HL-60 (cell line): ENCODE data around the gene GMDS.

Source experiments
- DNase-seq, 2 experiments: peaks; one replicate each; pipeline ENCODE4 v3.0.0-alpha.2; 2010 to 2020; ENCODE audit warnings: low read depth in 1 of 2, low spot score in 1 of 2
- H3K27ac ChIP-seq: fragments of 250-450 bp; sonication (Bioruptor Pico); replicated peaks from 2 replicates; pipeline ENCODE4 v1.5.1; 2020; ENCODE audit warnings: mild to moderate bottlenecking, moderate library complexity
- H3K27me3 ChIP-seq: fragments of 250-450 bp; sonication (Bioruptor Pico); 2 replicates; pipeline ENCODE4 v1.5.1; 2021; ENCODE audit warnings: mild to moderate bottlenecking, moderate library complexity; ENCODE audit not compliant: insufficient read depth, poor library complexity, severe bottlenecking
- H3K4me3 ChIP-seq: replicated peaks from 2 replicates; pipeline ENCODE4 v1.5.1; 2011; ENCODE audit warnings: mild to moderate bottlenecking, control low read depth, low read length; ENCODE audit not compliant: insufficient read depth
- GABPA ChIP-seq: IDR thresholded peaks from 2 replicates; pipeline ENCODE4 v1.6.1; 2012; ENCODE audit warnings: low read depth
- POLR2AphosphoS5 ChIP-seq: IDR thresholded peaks from 2 replicates; pipeline ENCODE4 v1.6.1; 2012; ENCODE audit warnings: low read depth
- SPI1 ChIP-seq: IDR thresholded peaks from 2 replicates; pipeline ENCODE4 v1.6.1; 2012; ENCODE audit warnings: low read depth, mild to moderate bottlenecking, borderline replicate concordance
- TF ChIP-seq, protein P1 (sequence below): IDR thresholded peaks from 2 replicates; pipeline ENCODE4 v1.6.1; 2012; ENCODE audit warnings: low read depth; ENCODE audit not compliant: insufficient replicate concordance
- TF ChIP-seq, protein P2 (sequence below): IDR thresholded peaks from one replicate; pipeline ENCODE4 v1.5.1; 2011; ENCODE audit warnings: low read length, control low read depth, inconsistent platforms; ENCODE audit not compliant: insufficient read depth

GMDS gene

DNA sequence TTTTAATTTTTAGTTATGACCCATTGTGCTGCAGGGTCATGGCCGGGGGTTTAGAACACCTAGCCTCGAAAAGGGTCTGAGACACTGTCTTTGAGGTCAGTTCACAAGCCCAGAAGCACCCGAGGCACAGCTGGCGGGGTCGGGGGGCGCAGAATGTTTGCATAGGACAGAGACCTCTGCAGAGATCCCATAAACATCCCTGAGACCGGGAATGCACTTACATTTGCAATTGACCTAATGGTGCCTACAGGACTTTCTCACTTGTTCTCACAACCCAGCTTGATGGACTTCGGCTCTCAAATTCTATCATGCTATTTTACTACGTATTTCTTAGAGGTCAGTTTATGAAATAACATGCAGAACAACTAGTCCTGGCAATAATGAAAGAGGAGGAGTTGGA is 669.2 kb downstream of the GMDS start:
- no peak for TF ChIP-seq POLR2AphosphoS5
- no peak for TF ChIP-seq SPI1
- TF ChIP-seq, protein P1, sequence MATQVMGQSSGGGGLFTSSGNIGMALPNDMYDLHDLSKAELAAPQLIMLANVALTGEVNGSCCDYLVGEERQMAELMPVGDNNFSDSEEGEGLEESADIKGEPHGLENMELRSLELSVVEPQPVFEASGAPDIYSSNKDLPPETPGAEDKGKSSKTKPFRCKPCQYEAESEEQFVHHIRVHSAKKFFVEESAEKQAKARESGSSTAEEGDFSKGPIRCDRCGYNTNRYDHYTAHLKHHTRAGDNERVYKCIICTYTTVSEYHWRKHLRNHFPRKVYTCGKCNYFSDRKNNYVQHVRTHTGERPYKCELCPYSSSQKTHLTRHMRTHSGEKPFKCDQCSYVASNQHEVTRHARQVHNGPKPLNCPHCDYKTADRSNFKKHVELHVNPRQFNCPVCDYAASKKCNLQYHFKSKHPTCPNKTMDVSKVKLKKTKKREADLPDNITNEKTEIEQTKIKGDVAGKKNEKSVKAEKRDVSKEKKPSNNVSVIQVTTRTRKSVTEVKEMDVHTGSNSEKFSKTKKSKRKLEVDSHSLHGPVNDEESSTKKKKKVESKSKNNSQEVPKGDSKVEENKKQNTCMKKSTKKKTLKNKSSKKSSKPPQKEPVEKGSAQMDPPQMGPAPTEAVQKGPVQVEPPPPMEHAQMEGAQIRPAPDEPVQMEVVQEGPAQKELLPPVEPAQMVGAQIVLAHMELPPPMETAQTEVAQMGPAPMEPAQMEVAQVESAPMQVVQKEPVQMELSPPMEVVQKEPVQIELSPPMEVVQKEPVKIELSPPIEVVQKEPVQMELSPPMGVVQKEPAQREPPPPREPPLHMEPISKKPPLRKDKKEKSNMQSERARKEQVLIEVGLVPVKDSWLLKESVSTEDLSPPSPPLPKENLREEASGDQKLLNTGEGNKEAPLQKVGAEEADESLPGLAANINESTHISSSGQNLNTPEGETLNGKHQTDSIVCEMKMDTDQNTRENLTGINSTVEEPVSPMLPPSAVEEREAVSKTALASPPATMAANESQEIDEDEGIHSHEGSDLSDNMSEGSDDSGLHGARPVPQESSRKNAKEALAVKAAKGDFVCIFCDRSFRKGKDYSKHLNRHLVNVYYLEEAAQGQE = no peak
- TF ChIP-seq, protein P2, sequence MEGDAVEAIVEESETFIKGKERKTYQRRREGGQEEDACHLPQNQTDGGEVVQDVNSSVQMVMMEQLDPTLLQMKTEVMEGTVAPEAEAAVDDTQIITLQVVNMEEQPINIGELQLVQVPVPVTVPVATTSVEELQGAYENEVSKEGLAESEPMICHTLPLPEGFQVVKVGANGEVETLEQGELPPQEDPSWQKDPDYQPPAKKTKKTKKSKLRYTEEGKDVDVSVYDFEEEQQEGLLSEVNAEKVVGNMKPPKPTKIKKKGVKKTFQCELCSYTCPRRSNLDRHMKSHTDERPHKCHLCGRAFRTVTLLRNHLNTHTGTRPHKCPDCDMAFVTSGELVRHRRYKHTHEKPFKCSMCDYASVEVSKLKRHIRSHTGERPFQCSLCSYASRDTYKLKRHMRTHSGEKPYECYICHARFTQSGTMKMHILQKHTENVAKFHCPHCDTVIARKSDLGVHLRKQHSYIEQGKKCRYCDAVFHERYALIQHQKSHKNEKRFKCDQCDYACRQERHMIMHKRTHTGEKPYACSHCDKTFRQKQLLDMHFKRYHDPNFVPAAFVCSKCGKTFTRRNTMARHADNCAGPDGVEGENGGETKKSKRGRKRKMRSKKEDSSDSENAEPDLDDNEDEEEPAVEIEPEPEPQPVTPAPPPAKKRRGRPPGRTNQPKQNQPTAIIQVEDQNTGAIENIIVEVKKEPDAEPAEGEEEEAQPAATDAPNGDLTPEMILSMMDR = no peak
- no peak for TF ChIP-seq GABPA
- no peak for DNase-seq
- Histone ChIP-seq H3K27ac (no peak overlapping the region), H3K4me3 (no peak overlapping the region), H3K27me3 (no peaks in the 10 kb centered on the region)

DNA sequence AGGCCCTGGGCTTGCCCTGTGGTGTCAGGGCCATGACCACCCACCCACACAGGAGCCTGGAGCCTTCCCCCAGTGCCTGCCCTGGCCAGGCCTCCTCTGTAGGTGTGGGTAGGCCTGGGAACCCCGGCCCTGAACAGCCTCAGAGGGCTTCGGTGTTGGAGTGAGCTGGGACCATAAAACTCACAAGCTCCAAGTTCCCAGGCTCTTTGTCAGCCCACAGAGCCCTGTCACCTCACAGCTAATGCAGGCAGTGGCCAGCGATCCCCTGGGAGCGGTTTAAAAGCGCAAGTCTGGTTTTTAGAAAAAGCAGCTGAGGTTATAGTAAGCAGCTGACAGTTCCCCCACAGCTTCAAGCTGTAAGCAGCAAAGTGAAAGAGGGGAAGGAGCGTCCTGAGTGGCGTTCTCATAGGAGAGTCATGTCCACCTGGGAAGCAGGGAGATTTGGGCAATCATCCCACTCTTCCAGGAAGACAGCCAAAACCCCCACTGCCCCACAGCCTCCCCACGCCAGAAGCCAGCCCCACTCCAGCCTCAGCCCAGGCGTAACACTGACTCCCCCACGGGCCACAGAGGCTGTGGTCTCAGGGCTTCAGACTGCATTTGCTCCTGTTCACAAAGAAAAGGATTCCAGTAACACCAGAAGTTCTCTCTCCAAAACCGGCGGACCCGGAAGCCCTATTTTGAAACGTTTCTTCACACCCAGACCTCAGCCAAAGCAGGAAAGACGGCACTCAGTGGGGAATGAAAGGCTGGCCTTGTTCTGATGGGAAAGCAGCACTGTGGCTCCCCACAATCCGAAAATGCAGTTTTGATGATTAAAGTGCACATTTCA is 670.0 kb downstream of the GMDS start:
- DNase-seq = no peak
- TF ChIP-seq, protein P2 = no peak
- no peak for TF ChIP-seq SPI1
- TF ChIP-seq, protein P1 = no peak
- TF ChIP-seq GABPA = no peak
- TF ChIP-seq POLR2AphosphoS5 = no peak
- no peak overlapping the region for H3K4me3 ChIP-seq

DNA sequence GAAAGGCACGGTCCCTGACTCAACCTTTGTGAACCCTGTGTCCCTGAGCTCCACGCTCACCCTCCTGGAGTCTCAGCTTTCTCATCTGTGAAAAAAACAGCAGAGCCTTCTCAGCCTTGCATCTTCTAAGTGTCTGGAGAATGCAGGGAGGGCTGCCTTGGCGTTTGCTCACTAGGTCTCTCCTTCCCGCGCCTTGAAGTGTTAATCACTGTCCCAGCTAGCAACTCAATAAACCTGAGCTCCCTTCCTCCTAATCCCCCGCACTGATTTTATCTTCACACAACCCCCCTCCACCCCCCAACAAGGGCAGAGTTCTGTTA is 670.6 kb downstream of the GMDS start:
- no peak for DNase-seq
- H3K27me3 ChIP-seq = no peaks in the 10 kb centered on the region
- no peak overlapping the region for H3K4me3 ChIP-seq
- TF ChIP-seq GABPA (no peak), POLR2AphosphoS5 (no peak), SPI1 (no peak)
- TF ChIP-seq, protein P1 = no peak
- TF ChIP-seq, protein P2 = no peak
- H3K27ac ChIP-seq = no peak overlapping the region

More for the DNA sequence above, 670.0 kb downstream of the GMDS start:
- no peak overlapping the region for H3K27ac ChIP-seq
- no peaks in the 10 kb centered on the region for H3K27me3 ChIP-seq
